B cell (primary cell): ENCODE results near the gene TMEM244. TPM values are rescaled to one million over a fixed set of nuclear protein-coding genes. Genes with fewer than 3 reads are reported as not detected.

Experiments used
- ATAC-seq: fragments of 200-7000 bp; cut with Tn5 transposase; one replicate; pipeline ENCODE4 v1.10.0; 2021; ENCODE audit warnings: low read depth, mild to moderate bottlenecking, moderate number of reproducible peaks, moderate library complexity
- CTCF ChIA-PET: fragments of 350-600 bp; sonication (Branson Sonifier 250); formaldehyde crosslinking; loops from one replicate; lab custom pipeline; 2021; ENCODE audit warnings: antibody characterized with exemption, inconsistent platforms; lab: Charles Lee
- POLR2A ChIA-PET: fragments of 350-600 bp; sonication (Branson Sonifier 250); formaldehyde crosslinking; loops from one replicate; lab custom pipeline; 2021; ENCODE audit warnings: antibody characterized with exemption; lab: Charles Lee
- DNase-seq: peaks from one replicate; pipeline ENCODE4 v3.0.0; 2013
- H2AFZ ChIP-seq: 2 replicates; pipeline ENCODE4 v1.6.1; 2012; ENCODE audit warnings: mild to moderate bottlenecking, low read depth, low read length; ENCODE audit not compliant: insufficient read depth, poor library complexity, severe bottlenecking
- H3K27ac ChIP-seq, 2 donors: 1 replicate in 1 of 2; 2 replicates in 1 of 2; pipeline ENCODE4 v1.5.1; 2012 to 2013; ENCODE audit warnings: low read length in 2 of 2, mild to moderate bottlenecking in 2 of 2, moderate library complexity in 1 of 2
- H3K27me3 ChIP-seq, 4 experiments: fragments of 200-600 bp in 1 of 4; sonication (generic) in 1 of 4; replicated peaks in 1 of 4; 1 replicate in 2 of 4; 2 replicates in 2 of 4; pipeline versions ENCODE4 v1.6.1 to v1.7.0; 2013 to 2016; ENCODE audit warnings: low read length in 3 of 4, mild to moderate bottlenecking in 2 of 4, mixed read lengths in 1 of 4, moderate library complexity in 1 of 4; ENCODE audit not compliant: insufficient read depth in 4 of 4, control insufficient read depth in 3 of 4; ENCODE audit errors: control extremely low read depth in 1 of 4
- H3K36me3 ChIP-seq, 2 experiments: replicated peaks in 1 of 2; 1 replicate in 1 of 2; 2 replicates in 1 of 2; pipeline versions ENCODE4 v1.6.1 to v1.7.1; 2013; ENCODE audit warnings: low read length in 1 of 2; ENCODE audit not compliant: insufficient read depth in 2 of 2, control insufficient read depth in 1 of 2; ENCODE audit errors: control extremely low read depth in 1 of 2, extremely low read depth in 1 of 2
- H3K4me1 ChIP-seq, 2 donors: fragments of 200-600 bp in 1 of 2; sonication (generic) in 1 of 2; 1 replicate in 1 of 2; 2 replicates in 1 of 2; pipeline versions ENCODE4 v1.5.1 to v1.6.1; 2013 to 2017; ENCODE audit warnings: low read length in 2 of 2; ENCODE audit not compliant: control insufficient read depth in 2 of 2, insufficient read depth in 2 of 2
- H3K4me2 ChIP-seq: replicated peaks from 2 replicates; pipeline ENCODE3; 2012; ENCODE audit warnings: mild to moderate bottlenecking, low read depth, low read length; ENCODE audit not compliant: poor library complexity, severe bottlenecking
- H3K4me3 ChIP-seq, 5 experiments: fragments of 200-600 bp in 1 of 5; sonication (generic) in 1 of 5; 1 replicate in 3 of 5; 2 replicates in 2 of 5; pipeline versions ENCODE4 v1.5.1 to v1.7.0; 2011 to 2016; ENCODE audit warnings: low read length in 4 of 5, mild to moderate bottlenecking in 4 of 5, low read depth in 2 of 5, control low read depth in 1 of 5, moderate library complexity in 1 of 5; ENCODE audit not compliant: insufficient read depth in 1 of 5; ENCODE audit errors: control extremely low read depth in 1 of 5, extremely low read depth in 1 of 5
- H3K79me2 ChIP-seq: fragments of 200-600 bp; sonication (generic); one replicate; pipeline ENCODE4 v1.6.0; 2016; ENCODE audit warnings: low read length; ENCODE audit not compliant: control insufficient read depth, insufficient read depth
- H3K9ac ChIP-seq: fragments of 200-600 bp; sonication (generic); 2 replicates; pipeline ENCODE4 v1.6.1; 2017; ENCODE audit warnings: mild to moderate bottlenecking, low read length, moderate library complexity
- H3K9me3 ChIP-seq, 3 donors: one replicate each; pipeline versions ENCODE4 v1.6.1 to v1.7.1; 2013; ENCODE audit warnings: low read length in 2 of 3; ENCODE audit not compliant: control insufficient read depth in 2 of 3, insufficient read depth in 1 of 3; ENCODE audit errors: control extremely low read depth in 1 of 3
- H4K20me1 ChIP-seq: 2 replicates; pipeline ENCODE4 v1.6.0; 2012; ENCODE audit warnings: mild to moderate bottlenecking, low read length; ENCODE audit not compliant: insufficient read depth, control insufficient read depth, poor library complexity, severe bottlenecking
- H3K27ac Mint-ChIP-seq: one replicate; pipeline ENCODE4 v1.8.0; 2021; ENCODE audit warnings: mixed read lengths
- H3K27me3 Mint-ChIP-seq: one replicate; pipeline ENCODE4 v1.8.0; 2021; ENCODE audit warnings: mixed read lengths
- H3K4me1 Mint-ChIP-seq: one replicate; pipeline ENCODE4 v1.8.0; 2021; ENCODE audit warnings: mixed read lengths
- H3K4me3 Mint-ChIP-seq: one replicate; pipeline ENCODE4 v1.8.0; 2021; ENCODE audit warnings: mixed read lengths
- H3K9me3 Mint-ChIP-seq: one replicate; pipeline ENCODE4 v1.8.0; 2022; ENCODE audit warnings: mixed read lengths; ENCODE audit not compliant: insufficient read depth
- CTCF ChIP-seq: fragments of 200-600 bp; IDR thresholded peaks from one replicate; pipeline ENCODE4 v1.8.0; 2022; ENCODE audit warnings: antibody characterized with exemption, mild to moderate bottlenecking
- EZH2 ChIP-seq: IDR thresholded peaks from 2 replicates; pipeline ENCODE4 v1.6.1; 2012; ENCODE audit warnings: borderline replicate concordance, low read depth, mild to moderate bottlenecking, moderate library complexity, low read length; ENCODE audit not compliant: insufficient read depth, poor library complexity, severe bottlenecking
- WGBS: methylation state at CpG from one replicate; pipeline ENCODE4 v1.1.5; 2013; ENCODE audit warnings: missing lambda C conversion rate; ENCODE audit not compliant: insufficient coverage; 5-methylcytosine and 5-hydroxymethylcytosine counted together
- intact Hi-C: fragments of 100-400 bp; cut with micrococcal nuclease; formaldehyde crosslinking; loops from one replicate; pipeline ENCODE4 v1.10.0; 2022
- polyA plus RNA-seq: library from polyadenylated mRNA; depleted of rRNA; stranded (reverse); fragments of >200 nt; gene quantifications from 2 replicates; pipeline ENCODE4 v1.2.3, GENCODE V29; 2012
- total RNA-seq, 2 donors: library from RNA; stranded (reverse); fragments of 120-200 nt in 1 of 2; gene quantifications; 1 replicate in 1 of 2; 2 replicates in 1 of 2; pipeline versions ENCODE4 v1.2.3 to v1.2.4, GENCODE V29; 2013 to 2022

The TMEM244 gene
- total and polyA plus RNA-seq, 2 donors (not counting 1 experiment from before 2014, with no cell fraction given), result not detected

GRCh38 chr6:129866688-129867087, 5.6 kb upstream of the TMEM244 start:
- ATAC-seq (no peak), DNase-seq (no peak)
- Histone ChIP-seq H3K4me3 (no peak overlapping the region), H3K27ac (no peak overlapping the region), H3K36me3 (no peaks in the 10 kb centered on the region), H3K9me3 (peaks cover 0 to 3% (median 0%) of the 10 kb centered on the region in 3 donors), H2AFZ (no peak overlapping the region), H3K9ac (no peak overlapping the region), H4K20me1 (no peaks in the 10 kb centered on the region), H3K27me3 (no peaks in the 10 kb centered on the region), H3K4me2 (no peak overlapping the region), H3K4me1 (no peaks in the 10 kb centered on the region), H3K79me2 (no peaks in the 10 kb centered on the region)
- TF ChIP-seq CTCF, result no peak
- no peak for TF ChIP-seq EZH2
- H3K4me1 Mint-ChIP-seq, result peaks cover 13% of the 10 kb centered on the region
- intact Hi-C loops, result loop anchor here (10.0 kb wide), 1 partner anchor 92 kb away; no protein-coding TSS in a partner anchor
- WGBS, result no CpG with 5 or more reads among the region's 2 CpGs
- ChIA-PET CTCF (no interaction called here), POLR2A (no interaction called here)
- no peaks in the 10 kb centered on the region for H3K9me3 Mint-ChIP-seq
- no peak overlapping the region for H3K27ac Mint-ChIP-seq
- H3K4me3 Mint-ChIP-seq, result no peak overlapping the region
- no peaks in the 10 kb centered on the region for H3K27me3 Mint-ChIP-seq

- ATAC-seq (no peak), DNase-seq (no peak)
- Histone ChIP-seq H3K27me3 (no peaks in the 10 kb centered on the region), H3K4me1 (no peaks in the 10 kb centered on the region), H3K9me3 (peaks cover 0 to 3% (median 0%) of the 10 kb centered on the region in 3 donors), H3K9ac (no peak overlapping the region), H2AFZ (no peak overlapping the region), H4K20me1 (no peaks in the 10 kb centered on the region), H3K4me2 (no peak overlapping the region), H3K79me2 (no peaks in the 10 kb centered on the region), H3K4me3 (no peak overlapping the region), H3K27ac (no peak overlapping the region), H3K36me3 (no peaks in the 10 kb centered on the region)
- 78% methylated on average over 1 of the region's 1 CpG for WGBS
- H3K9me3 Mint-ChIP-seq, result no peaks in the 10 kb centered on the region
- POLR2A ChIA-PET, result no interaction called here
- CTCF ChIA-PET, result no interaction called here
- H3K27ac Mint-ChIP-seq, result no peak overlapping the region
- peaks cover 13% of the 10 kb centered on the region for H3K4me1 Mint-ChIP-seq
- intact Hi-C loops, result loop anchor here (10.0 kb wide), 1 partner anchor 91 kb away; no protein-coding TSS in a partner anchor
- no peaks in the 10 kb centered on the region for H3K27me3 Mint-ChIP-seq
- TF ChIP-seq CTCF (no peak), EZH2 (no peak)
- no peak overlapping the region for H3K4me3 Mint-ChIP-seq
Observed at GRCh38 chr6:129866256-129866655, 5.1 kb upstream of the TMEM244 start.
